ENCODE measurements around the gene XYLT1. TPM values are rescaled to one million over a fixed set of nuclear protein-coding genes. Genes with fewer than 3 reads are reported as not detected.
"Not testable (repeated sequence)": the region's sequence is repeated elsewhere in the genome, so short reads cannot be mapped to it uniquely, and the experiment has no call there.

The XYLT1 gene
- total and polyA plus RNA-seq, 10 of the 15 experiments (the other 5 are each of a cell fraction or from before 2014, with no cell fraction given), result 0.88 to 14.8 (median 5.8) TPM

- ChIA-PET RAD21 (ENCODE audit: unreplicated experiment) (interaction anchor here (0.8 to 6.9 kb wide), 5 partner anchors 36 to 79 kb away, joined by 3 to 59 read pairs (median 5); no protein-coding TSS in a partner anchor), SMC1A (ENCODE audit: uncharacterized antibody, unreplicated experiment) (interaction anchor here (0.7 to 12.6 kb wide), 9 partner anchors 10 to 159 kb away, joined by 3 to 241 read pairs (median 5); no protein-coding TSS in a partner anchor), POLR2A (interaction anchor here (1.0 kb wide), 1 partner anchor 110 kb away, joined by 3 read pairs; no protein-coding TSS in a partner anchor), CTCF (interaction anchor here (0.8 to 8.2 kb wide), 4 partner anchors 36 to 272 kb away, joined by 3 to 85 read pairs (median 4); no protein-coding TSS in a partner anchor)
- Histone ChIP-seq H3K4me3 (no peak overlapping the region), H3K4me1 (ENCODE audit: control insufficient read depth, insufficient read depth, low read length) (peaks cover 34% of the 10 kb centered on the region), H3K9ac (ENCODE audit: control insufficient read depth, insufficient read depth, low read length) (no peak overlapping the region), H3K36me3 (ENCODE audit: control insufficient read depth in 2 of 2, insufficient read depth in 2 of 2, low read length in 1 of 2) (no peaks in the 10 kb centered on the region; a peak in 1 of 4 replicates), H3K9me3 (replicated peaks; ENCODE audit: control insufficient read depth, insufficient read depth, low read length) (peaks cover 4% of the 10 kb centered on the region; the same call in 2 of the 3 replicates), H3K27ac (ENCODE audit: control insufficient read depth, insufficient read depth) (no peak overlapping the region), H3K4me2 (ENCODE audit: control insufficient read depth, insufficient read depth) (no peak overlapping the region), H3K79me2 (ENCODE audit: control insufficient read depth, insufficient read depth, low read length) (no peaks in the 10 kb centered on the region), H3K27me3 (replicated peaks in 1 of 2; ENCODE audit: control insufficient read depth in 2 of 2, insufficient read depth in 2 of 2, low read length in 1 of 2) (no peaks in the 10 kb centered on the region), H2AFZ (ENCODE audit: control insufficient read depth, low read depth, low read length) (no peak overlapping the region), H4K20me1 (ENCODE audit: control insufficient read depth, insufficient read depth) (no peaks in the 10 kb centered on the region)
- BruUV-seq (replicated peaks), result no TSS peak
- DNase-seq (ENCODE audit: low read depth, low spot score) (no peak), ATAC-seq (no peak), FAIRE-seq (no peak)
- intact Hi-C loops (cut with micrococcal nuclease; ENCODE audit: unreplicated experiment), result loop anchor here (10.0 kb wide), 1 partner anchor 228 kb away; no protein-coding TSS in a partner anchor
- TF ChIP-seq ZNF207 (IDR thresholded peaks at IDR 0.05; ENCODE audit: borderline replicate concordance), result no peak
- no peak for TF ChIP-seq BCL3 (IDR thresholded peaks at IDR 0.05; ENCODE audit: borderline replicate concordance, insufficient read depth, low read depth, low read length, poor library complexity, severe bottlenecking)
- no peak for TF ChIP-seq MYB (IDR thresholded peaks at IDR 0.05; ENCODE audit: borderline replicate concordance, low read depth, low read length)
- TF ChIP-seq SRF (IDR thresholded peaks at IDR 0.05; ENCODE audit: low read depth in 2 of 2, low read length in 2 of 2), result no peak
- no peak for TF ChIP-seq PML (IDR thresholded peaks at IDR 0.05; ENCODE audit: low read length)
- no peak for TF ChIP-seq CBX5 (IDR thresholded peaks at IDR 0.05; ENCODE audit: low read depth)
- TF ChIP-seq SMC3 (IDR thresholded peaks at IDR 0.05; ENCODE audit: borderline replicate concordance, low read length), result no peak
- in situ Hi-C loops (cut with MboI), result no loop called here
- 82% methylated on average over 3 of the region's 3 CpGs for whole genome bisulfite sequencing (ENCODE audit: insufficient coverage, insufficient replicate concordance, low lambda C conversion rate, missing lambda C conversion rate)
Observed at GRCh38 chr16:17306745-17307144, 164.0 kb downstream of the XYLT1 start.

- SMC1A ChIA-PET (ENCODE audit: uncharacterized antibody, unreplicated experiment), result interaction anchor here (0.7 to 12.6 kb wide), 12 partner anchors 11 to 160 kb away, joined by 3 to 241 read pairs (median 4); no protein-coding TSS in a partner anchor
- H3K27me3 ChIP-seq (replicated peaks in 1 of 2; ENCODE audit: control insufficient read depth in 2 of 2, insufficient read depth in 2 of 2, low read length in 1 of 2); BruUV-seq (replicated peaks); H2AFZ ChIP-seq (ENCODE audit: control insufficient read depth, low read depth, low read length); H3K4me2 ChIP-seq (ENCODE audit: control insufficient read depth, insufficient read depth); H3K79me2 ChIP-seq (ENCODE audit: control insufficient read depth, insufficient read depth, low read length); in situ Hi-C loops (cut with MboI); H3K36me3 ChIP-seq (ENCODE audit: control insufficient read depth in 2 of 2, insufficient read depth in 2 of 2, low read length in 1 of 2); ATAC-seq; H3K27ac ChIP-seq (ENCODE audit: control insufficient read depth, insufficient read depth); H4K20me1 ChIP-seq (ENCODE audit: control insufficient read depth, insufficient read depth); H3K9me3 ChIP-seq (replicated peaks; ENCODE audit: control insufficient read depth, insufficient read depth, low read length); DNase-seq (ENCODE audit: low read depth, low spot score); H3K4me3 ChIP-seq; FAIRE-seq; H3K9ac ChIP-seq (ENCODE audit: control insufficient read depth, insufficient read depth, low read length): not testable (repeated sequence)
- CTCF ChIA-PET, result interaction anchor here (0.8 to 8.2 kb wide), 5 partner anchors 9 to 273 kb away, joined by 3 to 85 read pairs (median 3); no protein-coding TSS in a partner anchor
- peaks cover 34% of the 10 kb centered on the region for H3K4me1 ChIP-seq (ENCODE audit: control insufficient read depth, insufficient read depth, low read length)
- intact Hi-C loops (cut with micrococcal nuclease; ENCODE audit: unreplicated experiment), result loop anchor here (10.0 kb wide), 1 partner anchor 229 kb away; no protein-coding TSS in a partner anchor
- WGBS (ENCODE audit: insufficient coverage, insufficient replicate concordance, low lambda C conversion rate, missing lambda C conversion rate), result 71% methylated on average over 9 of the region's 9 CpGs
- RAD21 ChIA-PET (ENCODE audit: unreplicated experiment), result interaction anchor here (0.8 to 8.9 kb wide), 7 partner anchors 24 to 160 kb away, joined by 3 to 109 read pairs (median 6); no protein-coding TSS in a partner anchor
- POLR2A ChIA-PET, result interaction anchor here (1.0 kb wide), 2 partner anchors 59 to 111 kb away, joined by 3 to 5 read pairs; no protein-coding TSS in a partner anchor
Observed at GRCh38 chr16:17306211-17306610, 164.5 kb downstream of the XYLT1 start.

All from GM12878 (cell line).